ENCODE data around the gene RAB5B.

The RAB5B gene

GRCh38 chr12:56004211-56004610, 30.3 kb downstream of the RAB5B start:
- CTCF ChIA-PET = interaction anchor here (1.4 to 13.2 kb wide), 3 partner anchors 7 to 31 kb away, joined by 4 to 114 read pairs (median 4); partner anchors contain the start of gene SUOX
- POLR2A ChIA-PET = no interaction called here
- TF ChIP-seq CTCF (IDR thresholded peaks at IDR 0.05; ENCODE audit: control extremely low read depth, extremely low read depth, low read depth, missing control alignments) = no peak
- DNase-seq (ENCODE audit: extremely low spot score) = no peak

GRCh38 chr12:56007564-56008559, 34.0 kb downstream of the RAB5B start:
- DNase-seq (ENCODE audit: extremely low spot score) = peak; percentile 84
- TF ChIP-seq CTCF (IDR thresholded peaks at IDR 0.05; ENCODE audit: control extremely low read depth, extremely low read depth, low read depth, missing control alignments) = no peak
- ChIA-PET CTCF (interaction anchor here (2.2 to 13.2 kb wide), 3 partner anchors 11 to 39 kb away, joined by 7 to 114 read pairs (median 12); partner anchors contain the start of gene SUOX), POLR2A (interaction anchor here (0.6 to 1.2 kb wide), 2 partner anchors 11 to 153 kb away, joined by 3 to 5 read pairs; partner anchors contain the start of gene SUOX)

GRCh38 chr12:56010111-56010570, 36.3 kb downstream of the RAB5B start:
- no peak for DNase-seq (ENCODE audit: extremely low spot score)
- CTCF ChIA-PET = interaction anchor here (1.0 to 13.2 kb wide), 7 partner anchors 10 to 272 kb away, joined by 3 to 114 read pairs (median 5); partner anchors contain the start of genes IKZF4 and SUOX
- TF ChIP-seq CTCF (IDR thresholded peaks at IDR 0.05; ENCODE audit: control extremely low read depth, extremely low read depth, low read depth, missing control alignments) = no peak
- POLR2A ChIA-PET = no interaction called here

- POLR2A ChIA-PET = no interaction called here
- TF ChIP-seq CTCF (IDR thresholded peaks at IDR 0.05; ENCODE audit: control extremely low read depth, extremely low read depth, low read depth, missing control alignments) = no peak
- DNase-seq (ENCODE audit: extremely low spot score) = no peak
- CTCF ChIA-PET = interaction anchor here (1.0 to 13.2 kb wide), 4 partner anchors 14 to 273 kb away, joined by 3 to 114 read pairs (median 4); partner anchors contain the start of gene SUOX
Observed at GRCh38 chr12:56011509-56012090, 37.7 kb downstream of the RAB5B start.

GRCh38 chr12:56013482-56013881, 39.6 kb downstream of the RAB5B start:
- ChIA-PET POLR2A (interaction anchor here (0.6 kb wide), 1 partner anchor 13 kb away, joined by 3 read pairs; no protein-coding TSS in a partner anchor), CTCF (interaction anchor here (0.8 to 13.2 kb wide), 6 partner anchors 9 to 66 kb away, joined by 3 to 114 read pairs (median 4); partner anchors contain the start of genes ERBB3 and SUOX)
- DNase-seq (ENCODE audit: extremely low spot score) = no peak
- TF ChIP-seq CTCF (IDR thresholded peaks at IDR 0.05; ENCODE audit: control extremely low read depth, extremely low read depth, low read depth, missing control alignments) = no peak

- no peak for DNase-seq (ENCODE audit: extremely low spot score)
- ChIA-PET CTCF (interaction anchor here (0.8 to 13.2 kb wide), 6 partner anchors 8 to 65 kb away, joined by 3 to 114 read pairs (median 4); partner anchors contain the start of genes ERBB3 and SUOX), POLR2A (interaction anchor here (0.6 to 0.8 kb wide), 3 partner anchors 13 to 235 kb away, joined by 3 to 4 read pairs (median 3); partner anchors contain the start of gene PA2G4)
- TF ChIP-seq CTCF (IDR thresholded peaks at IDR 0.05; ENCODE audit: control extremely low read depth, extremely low read depth, low read depth, missing control alignments) = no peak
Observed at GRCh38 chr12:56014205-56014604, 40.3 kb downstream of the RAB5B start.
